ENCODE results near the gene CD84.
"Not testable (repeated sequence)": the region's sequence is repeated elsewhere in the genome, so short reads cannot be mapped to it uniquely, and the experiment has no call there.

CD84 gene

GRCh38 chr1:160576390-160576789 is 2.9 kb downstream of the CD84 start:
- in situ Hi-C loops (cut with MboI; ENCODE audit: low sequenced_read_pairs), result no loop called here

- in situ Hi-C loops (cut with MboI; ENCODE audit: low sequenced_read_pairs), result no loop called here
Observed at GRCh38 chr1:160575112-160575664, 4.1 kb downstream of the CD84 start.

GRCh38 chr1:160570840-160571239 is 8.5 kb downstream of the CD84 start:
- in situ Hi-C loops (cut with MboI; ENCODE audit: low sequenced_read_pairs), result no loop called here

GRCh38 chr1:160569806-160570205 is 9.5 kb downstream of the CD84 start:
- in situ Hi-C loops (cut with MboI; ENCODE audit: low sequenced_read_pairs), result no loop called here

GRCh38 chr1:160567858-160568682 is 11.2 kb downstream of the CD84 start:
- in situ Hi-C loops (cut with MboI; ENCODE audit: low sequenced_read_pairs), result no loop called here

GRCh38 chr1:160567341-160567740 is 12.0 kb downstream of the CD84 start:
- in situ Hi-C loops (cut with MboI; ENCODE audit: low sequenced_read_pairs), result no loop called here

GRCh38 chr1:160565564-160565963 is 13.7 kb downstream of the CD84 start:
- in situ Hi-C loops (cut with MboI; ENCODE audit: low sequenced_read_pairs), result no loop called here

GRCh38 chr1:160563230-160563629 is 16.1 kb downstream of the CD84 start:
- in situ Hi-C loops (cut with MboI; ENCODE audit: low sequenced_read_pairs), result not testable (repeated sequence)

- in situ Hi-C loops (cut with MboI; ENCODE audit: low sequenced_read_pairs), result not testable (repeated sequence)
Observed at GRCh38 chr1:160562745-160563144, 16.6 kb downstream of the CD84 start.

GRCh38 chr1:160560806-160561205 is 18.5 kb downstream of the CD84 start:
- in situ Hi-C loops (cut with MboI; ENCODE audit: low sequenced_read_pairs), result no loop called here

- in situ Hi-C loops (cut with MboI; ENCODE audit: low sequenced_read_pairs), result no loop called here
Observed at GRCh38 chr1:160560045-160560705, 19.1 kb downstream of the CD84 start.

- in situ Hi-C loops (cut with MboI; ENCODE audit: low sequenced_read_pairs), result not testable (repeated sequence)
Observed at GRCh38 chr1:160559437-160559836, 19.9 kb downstream of the CD84 start.

GRCh38 chr1:160558660-160559380 is 20.5 kb downstream of the CD84 start:
- in situ Hi-C loops (cut with MboI; ENCODE audit: low sequenced_read_pairs), result no loop called here

GRCh38 chr1:160553778-160554177 is 25.5 kb downstream of the CD84 start:
- in situ Hi-C loops (cut with MboI; ENCODE audit: low sequenced_read_pairs), result no loop called here

GRCh38 chr1:160552425-160552824 is 26.9 kb downstream of the CD84 start:
- in situ Hi-C loops (cut with MboI; ENCODE audit: low sequenced_read_pairs), result no loop called here

- in situ Hi-C loops (cut with MboI; ENCODE audit: low sequenced_read_pairs), result no loop called here
Observed at GRCh38 chr1:160550572-160551034, 28.7 kb downstream of the CD84 start.

- in situ Hi-C loops (cut with MboI; ENCODE audit: low sequenced_read_pairs), result no loop called here
Observed at GRCh38 chr1:160549665-160550006, 29.7 kb downstream of the CD84 start.

GRCh38 chr1:160548960-160549664 is 30.2 kb downstream of the CD84 start:
- in situ Hi-C loops (cut with MboI; ENCODE audit: low sequenced_read_pairs), result no loop called here

- in situ Hi-C loops (cut with MboI; ENCODE audit: low sequenced_read_pairs), result no loop called here
Observed at GRCh38 chr1:160548183-160548582, 31.1 kb downstream of the CD84 start.

GRCh38 chr1:160547422-160547821 is 31.9 kb downstream of the CD84 start:
- in situ Hi-C loops (cut with MboI; ENCODE audit: low sequenced_read_pairs), result no loop called here

GRCh38 chr1:160546942-160547341 is 32.4 kb downstream of the CD84 start:
- in situ Hi-C loops (cut with MboI; ENCODE audit: low sequenced_read_pairs), result no loop called here

All from HL-60/S4 treated with phorbol 12-myristate 13-acetate at 8.2 ng/mL for 4 days and 3 days (cell line).